Gastrocnemius medialis (tissue), 4 donors: ENCODE measurements around the gene TUBGCP3. TPM values are rescaled to one million over a fixed set of nuclear protein-coding genes. Genes with fewer than 3 reads are reported as not detected.

ENCODE experiments used
- ATAC-seq, 2 donors: fragments of 150-250 bp; one replicate each; pipeline ENCODE4 v1.9.1; 2016
- DNase-seq, 2 donors: peaks; one replicate each; pipeline ENCODE4 v3.0.0-alpha.2; 2019
- H3K27ac ChIP-seq, 4 donors: fragments of 200-600 bp; sonication (generic); 1 replicate in 1 of 4; 2 replicates in 3 of 4; pipeline ENCODE4 v1.5.1; 2016 to 2018; ENCODE audit warnings: mild to moderate bottlenecking in 2 of 4, moderate library complexity in 1 of 4
- H3K27me3 ChIP-seq, 3 donors: fragments of 200-600 bp; sonication (generic) in 2 of 3; 1 replicate in 1 of 3; 2 replicates in 2 of 3; pipeline versions ENCODE4 v1.5.1 to v1.6.0; 2016 to 2019; ENCODE audit warnings: mild to moderate bottlenecking in 1 of 3, moderate library complexity in 1 of 3
- H3K36me3 ChIP-seq, 2 donors: fragments of 200-600 bp; sonication (generic) in 1 of 2; one replicate each; pipeline ENCODE4 v1.5.1; 2017 to 2018
- H3K4me1 ChIP-seq, 2 donors: fragments of 200-600 bp; sonication (generic) in 1 of 2; one replicate each; pipeline ENCODE4 v1.5.1; 2016 to 2017; ENCODE audit warnings: mild to moderate bottlenecking in 2 of 2
- H3K4me3 ChIP-seq, 4 donors: fragments of 200-600 bp; sonication (generic) in 3 of 4; 1 replicate in 1 of 4; 2 replicates in 3 of 4; pipeline ENCODE4 v1.5.1; 2016 to 2019; ENCODE audit warnings: mild to moderate bottlenecking in 2 of 4
- H3K9me3 ChIP-seq, 3 donors: fragments of 200-600 bp; sonication (generic) in 2 of 3; 1 replicate in 1 of 3; 2 replicates in 2 of 3; pipeline ENCODE4 v1.5.1; 2016 to 2019
- POLR2A ChIP-seq, 2 donors: fragments of 450-650 bp; IDR thresholded peaks; one replicate each; pipeline ENCODE4 v1.6.1; 2017; ENCODE audit warnings: antibody characterized with exemption in 2 of 2, mild to moderate bottlenecking in 2 of 2, moderate library complexity in 2 of 2
- in situ Hi-C, 4 donors: fragments of 200-750 bp; cut with MboI; loops; one replicate each; pipeline versions ENCODE4 v1.15.0 to v1.8.0; 2017; ENCODE audit warnings: low sequenced_read_pairs in 4 of 4
- intact Hi-C: fragments of 100-400 bp; cut with DNase I; formaldehyde crosslinking; loops from one replicate; pipeline ENCODE4 v1.15.1; 2023; ENCODE audit warnings: low total_unique reads
- total RNA-seq, 4 donors: library from RNA; depleted of rRNA; stranded (reverse); fragments of >200 nt; gene quantifications; one replicate each; pipeline versions ENCODE4 v1.1.0 to v1.2.3, GENCODE V29; 2016
- TF ChIP-seq, protein P1 (sequence below), 5 experiments: fragments of 450-650 bp in 3 of 5; fragments of 200-600 bp in 2 of 5; sonication (generic) in 2 of 5; IDR thresholded peaks in 4 of 5; conservative IDR thresholded peaks in 1 of 5; 1 replicate in 4 of 5; 2 replicates in 1 of 5; pipeline ENCODE4 v1.5.1; 2016 to 2019; ENCODE audit warnings: antibody characterized with exemption in 5 of 5, mild to moderate bottlenecking in 3 of 5, moderate library complexity in 3 of 5

TUBGCP3 gene
- total RNA-seq, 4 donors from 2014 or later, result 10.0 to 14.3 (median 11.0) TPM

DNA sequence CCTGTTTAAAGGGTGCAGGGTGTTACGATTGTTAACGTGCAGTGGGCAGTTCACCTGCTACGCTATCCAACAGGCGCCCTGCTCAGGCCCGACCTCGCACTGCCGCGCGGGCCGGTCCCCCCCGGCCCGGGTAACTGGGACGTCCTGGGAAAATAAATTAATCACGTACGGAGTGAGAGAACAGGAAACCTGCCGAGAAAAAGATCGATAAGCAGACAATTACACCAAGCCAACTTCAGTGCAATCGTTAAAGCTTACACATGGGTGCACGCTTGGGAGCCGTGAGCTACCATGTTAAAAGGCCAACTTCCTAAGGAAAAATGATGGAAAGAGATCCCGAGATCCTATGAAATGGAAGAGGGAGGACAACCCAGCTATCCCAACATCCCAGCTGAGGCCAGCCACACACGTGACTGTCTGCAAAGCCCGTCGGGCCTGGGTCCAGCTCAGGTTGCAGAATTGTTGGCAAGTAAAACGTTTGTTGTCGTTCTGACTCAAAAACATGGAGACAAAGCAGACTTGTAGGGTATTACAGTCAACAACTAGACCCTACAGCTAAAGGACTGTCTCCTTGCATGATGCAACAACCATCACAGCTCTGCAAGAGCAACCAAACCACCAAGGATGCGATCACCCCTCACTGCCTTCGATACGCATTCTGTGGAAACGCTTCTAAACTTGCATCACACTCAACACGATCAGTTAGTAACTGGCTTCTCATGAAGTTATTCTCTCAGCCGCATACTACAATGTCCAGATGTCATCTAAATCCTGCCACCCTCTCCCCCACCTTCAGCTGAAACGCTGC lies 741 bp upstream of the TUBGCP3 start:
- TF ChIP-seq POLR2A (IDR thresholded peaks at IDR 0.05), result no peak
- TF ChIP-seq, protein P1, sequence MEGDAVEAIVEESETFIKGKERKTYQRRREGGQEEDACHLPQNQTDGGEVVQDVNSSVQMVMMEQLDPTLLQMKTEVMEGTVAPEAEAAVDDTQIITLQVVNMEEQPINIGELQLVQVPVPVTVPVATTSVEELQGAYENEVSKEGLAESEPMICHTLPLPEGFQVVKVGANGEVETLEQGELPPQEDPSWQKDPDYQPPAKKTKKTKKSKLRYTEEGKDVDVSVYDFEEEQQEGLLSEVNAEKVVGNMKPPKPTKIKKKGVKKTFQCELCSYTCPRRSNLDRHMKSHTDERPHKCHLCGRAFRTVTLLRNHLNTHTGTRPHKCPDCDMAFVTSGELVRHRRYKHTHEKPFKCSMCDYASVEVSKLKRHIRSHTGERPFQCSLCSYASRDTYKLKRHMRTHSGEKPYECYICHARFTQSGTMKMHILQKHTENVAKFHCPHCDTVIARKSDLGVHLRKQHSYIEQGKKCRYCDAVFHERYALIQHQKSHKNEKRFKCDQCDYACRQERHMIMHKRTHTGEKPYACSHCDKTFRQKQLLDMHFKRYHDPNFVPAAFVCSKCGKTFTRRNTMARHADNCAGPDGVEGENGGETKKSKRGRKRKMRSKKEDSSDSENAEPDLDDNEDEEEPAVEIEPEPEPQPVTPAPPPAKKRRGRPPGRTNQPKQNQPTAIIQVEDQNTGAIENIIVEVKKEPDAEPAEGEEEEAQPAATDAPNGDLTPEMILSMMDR (IDR thresholded peaks at IDR 0.05 in 4 of 5, conservative IDR thresholded peaks at IDR 0.05 in 1 of 5), result no peak
- Histone ChIP-seq H3K27me3 (no peaks in the 10 kb centered on the region), H3K4me3 (peak overlapping the region; percentile 86 to 97 (median 95)), H3K9me3 (no peaks in the 10 kb centered on the region), H3K4me1 (peaks cover 8 to 16% of the 10 kb centered on the region in 2 donors), H3K27ac (peak overlapping the region; percentile 93 to 98 (median 96)), H3K36me3 (no peaks in the 10 kb centered on the region)
- in situ Hi-C loops (no loop called here), intact Hi-C loops (loop anchor here (1.0 kb wide), 2 partner anchors 18 to 101 kb away; no protein-coding TSS in a partner anchor)
- no peak for DNase-seq
- ATAC-seq, result no peak

DNA sequence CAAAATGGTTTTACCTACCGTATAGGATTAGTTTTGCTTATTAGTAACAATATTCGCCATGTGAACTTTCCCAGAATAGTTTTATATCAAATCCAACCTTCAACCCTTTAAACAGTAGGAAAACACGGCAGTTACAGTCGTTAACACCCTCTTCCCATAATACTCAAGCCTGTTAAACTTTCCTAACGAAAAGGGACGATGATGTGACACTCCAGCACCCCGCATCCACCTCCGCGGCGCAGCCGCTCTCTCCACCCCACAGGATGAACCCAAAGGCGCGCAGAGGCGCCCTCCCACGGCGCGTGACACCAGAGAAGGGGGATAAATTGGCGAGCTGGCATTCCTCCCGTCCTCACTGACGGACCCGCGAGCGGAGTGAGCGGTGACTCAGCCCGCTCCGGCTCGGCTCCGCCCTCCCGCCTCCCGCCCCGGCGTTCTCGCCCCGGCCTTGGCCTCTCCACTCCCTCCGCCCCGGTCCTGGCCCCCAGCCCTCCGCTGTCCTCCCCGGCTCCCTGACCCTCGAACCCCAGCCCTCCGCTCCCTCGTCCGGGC lies 665 bp downstream of the TUBGCP3 start:
- Histone ChIP-seq H3K36me3 (no peaks in the 10 kb centered on the region), H3K27ac (peak overlapping the region; percentile 93 to 98 (median 96)), H3K4me3 (peak overlapping the region; percentile 86 to 97 (median 95)), H3K9me3 (no peaks in the 10 kb centered on the region), H3K4me1 (peaks cover 8 to 16% of the 10 kb centered on the region in 2 donors), H3K27me3 (no peaks in the 10 kb centered on the region)
- TF ChIP-seq, protein P1 (IDR thresholded peaks at IDR 0.05 in 4 of 5, conservative IDR thresholded peaks at IDR 0.05 in 1 of 5), result no peak
- TF ChIP-seq POLR2A (IDR thresholded peaks at IDR 0.05), result peak in 1 of 2 donors; percentile 42
- intact Hi-C loops (no loop called here), in situ Hi-C loops (no loop called here)
- ATAC-seq (peak; percentile 72 to 90), DNase-seq (peak; percentile 55 to 89)

DNA sequence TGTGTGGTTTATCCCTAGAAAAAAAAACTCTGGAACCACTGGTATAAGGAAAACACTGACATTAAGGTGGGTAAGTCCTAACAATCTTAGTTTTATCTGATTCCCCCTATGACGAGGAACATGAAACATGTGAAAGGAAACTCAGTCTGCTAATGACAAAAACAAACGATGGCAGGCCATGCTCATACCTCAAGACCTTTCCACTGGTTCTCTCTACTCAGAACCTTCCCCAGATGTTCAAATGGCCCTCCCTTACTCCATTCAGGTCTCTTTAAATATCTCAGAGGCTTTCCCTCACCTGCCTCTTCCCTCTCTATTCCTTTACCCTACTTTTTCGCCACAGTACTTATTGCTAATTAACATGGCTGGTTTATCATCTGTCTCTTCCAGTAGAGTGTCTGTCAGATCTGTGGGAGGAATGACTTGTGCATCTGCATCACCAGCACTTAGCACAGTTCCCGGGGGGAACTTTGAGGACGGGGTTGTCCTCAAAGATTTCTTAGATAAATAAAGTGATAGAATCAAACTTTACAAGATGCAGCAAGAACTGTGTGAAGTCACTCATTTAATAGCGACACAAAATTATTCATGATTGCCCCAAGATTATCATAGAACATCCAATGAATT lies 1.5 kb downstream of the TUBGCP3 start:
- in situ Hi-C loops (no loop called here), intact Hi-C loops (no loop called here)
- H3K4me1 ChIP-seq, result peaks cover 8 to 16% of the 10 kb centered on the region in 2 donors
- TF ChIP-seq, protein P1 (IDR thresholded peaks at IDR 0.05 in 4 of 5, conservative IDR thresholded peaks at IDR 0.05 in 1 of 5), result no peak
- peak overlapping the region in 2 of 4 donors; percentile 93 to 97 for H3K4me3 ChIP-seq
- no peaks in the 10 kb centered on the region for H3K27me3 ChIP-seq
- H3K27ac ChIP-seq, result peak overlapping the region; percentile 93 to 98 (median 96)
- no peak for DNase-seq
- no peaks in the 10 kb centered on the region for H3K36me3 ChIP-seq
- ATAC-seq, result no peak
- H3K9me3 ChIP-seq, result no peaks in the 10 kb centered on the region

DNA sequence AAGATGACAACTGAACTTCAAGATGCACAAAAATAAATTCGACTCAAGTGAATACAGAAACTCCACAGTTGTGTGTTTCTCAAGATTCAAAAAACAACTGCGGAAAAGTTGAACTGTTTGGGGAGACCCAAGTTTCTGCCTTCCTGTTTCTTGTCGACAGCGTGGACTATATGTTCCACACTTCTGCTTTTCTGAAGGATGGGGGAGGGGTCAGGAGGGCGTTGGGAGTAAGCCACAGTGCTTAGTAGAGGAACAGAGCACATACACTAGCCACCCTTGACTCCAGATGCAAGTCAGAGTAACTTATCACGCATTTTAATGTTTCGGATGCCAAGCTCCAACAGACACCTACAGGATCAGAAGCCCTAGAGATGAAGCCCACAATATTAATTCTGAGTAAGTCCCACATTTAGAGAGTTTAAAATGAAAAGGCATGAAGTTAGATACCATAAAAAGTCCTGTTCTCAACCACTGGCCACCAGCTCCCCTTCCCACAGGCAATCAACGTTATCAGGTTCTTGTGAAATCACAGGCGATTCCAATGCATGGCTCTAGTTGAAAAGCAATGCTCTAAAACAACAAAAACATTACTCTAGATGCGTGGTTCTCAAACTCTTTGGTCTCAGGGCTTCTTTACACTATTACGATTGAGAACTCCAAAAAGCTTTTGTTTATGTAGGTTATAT lies 4.2 kb downstream of the TUBGCP3 start:
- ATAC-seq, result no peak
- no peak overlapping the region for H3K27ac ChIP-seq
- TF ChIP-seq POLR2A (IDR thresholded peaks at IDR 0.05), result no peak
- TF ChIP-seq, protein P1 (IDR thresholded peaks at IDR 0.05 in 4 of 5, conservative IDR thresholded peaks at IDR 0.05 in 1 of 5), result no peak
- no peaks in the 10 kb centered on the region for H3K27me3 ChIP-seq
- in situ Hi-C loops (no loop called here), intact Hi-C loops (no loop called here)
- no peak overlapping the region for H3K4me3 ChIP-seq
- H3K4me1 ChIP-seq, result peaks cover 8 to 16% of the 10 kb centered on the region in 2 donors
- no peaks in the 10 kb centered on the region for H3K36me3 ChIP-seq
- peak; percentile 28 to 34 for DNase-seq
- H3K9me3 ChIP-seq, result no peaks in the 10 kb centered on the region
